Bladder microvascular endothelial cell (primary cell): ENCODE measurements around the gene FOXB1. TPM values are rescaled to one million over a fixed set of nuclear protein-coding genes. Genes with fewer than 3 reads are reported as not detected.

Experiments
- total RNA-seq: library from RNA; depleted of rRNA; stranded (reverse); fragments of >200 nt; gene quantifications from 2 replicates; pipeline ENCODE4 v1.2.3, GENCODE V29; 2014

The FOXB1 gene
- not detected in 2 replicates for total RNA-seq

GRCh38 chr15:60004009-60004845 is at the start of gene FOXB1:
Gene FOXB1, plus strand, starts transcription at chr15:60004311. Its CDS starts 653 bp downstream, at chr15:60004964.

